Subcutaneous adipose tissue (tissue), 4 donors: Measurements from ENCODE around the gene KCNN4. TPM values are rescaled to one million over a fixed set of nuclear protein-coding genes. Genes with fewer than 3 reads are reported as not detected.

Experiments used
- CTCF ChIP-seq: fragments of 450-650 bp; IDR thresholded peaks from one replicate; pipeline ENCODE4 v1.5.1; 2016; ENCODE audit warnings: low read depth, mild to moderate bottlenecking, control low read depth, antibody characterized with exemption, moderate library complexity
- total RNA-seq, 4 donors: library from RNA; depleted of rRNA; stranded (reverse); fragments of >200 nt; gene quantifications; one replicate each; pipeline ENCODE4 v1.1.0, GENCODE V29; 2016

Gene KCNN4
- total RNA-seq, 4 donors from 2014 or later = 0.57 to 25.2 (median 3.6) TPM

GRCh38 chr19:43774103-43774939 is 6.5 kb downstream of the KCNN4 start:
- no peak for TF ChIP-seq CTCF

GRCh38 chr19:43773725-43774102 is 7.1 kb downstream of the KCNN4 start:
- TF ChIP-seq CTCF = no peak

GRCh38 chr19:43769256-43769655 is 11.5 kb downstream of the KCNN4 start:
- TF ChIP-seq CTCF = no peak

- no peak for TF ChIP-seq CTCF
Observed at GRCh38 chr19:43768273-43769050, 12.3 kb downstream of the KCNN4 start.

- TF ChIP-seq CTCF = no peak
Observed at GRCh38 chr19:43767818-43768217, 13.0 kb downstream of the KCNN4 start.

GRCh38 chr19:43767316-43767715 is 13.5 kb downstream of the KCNN4 start:
- TF ChIP-seq CTCF = no peak

GRCh38 chr19:43766755-43767043 is 14.1 kb downstream of the KCNN4 start:
- TF ChIP-seq CTCF = no peak
